Activated CD8-positive, alpha-beta memory T cell treated with anti-CD3 and anti-CD28 coated beads, Interleukin-2, amount 50 U/mL, for 24 hours (primary cell): Measurements from ENCODE around the gene PI4K2B.
"Not testable (repeated sequence)": the region's sequence is repeated elsewhere in the genome, so short reads cannot be mapped to it uniquely, and the experiment has no call there.

ENCODE experiments used
- DNase-seq: peaks from one replicate; pipeline ENCODE4 v3.0.0-alpha.2; 2020; ENCODE audit errors: extremely low read depth

Gene PI4K2B

GRCh38 chr4:25233737-25234389 lies at the start of gene PI4K2B:
Gene PI4K2B (plus strand): TSS chr4:25234033. CDS start chr4:25234164, 131 bp downstream.
- DNase-seq = peak; percentile 81

GRCh38 chr4:25184056-25184455 lies 49.8 kb upstream of the PI4K2B start:
- no peak for DNase-seq

GRCh38 chr4:25190407-25190806 lies 43.4 kb upstream of the PI4K2B start:
- DNase-seq = no peak

DNA sequence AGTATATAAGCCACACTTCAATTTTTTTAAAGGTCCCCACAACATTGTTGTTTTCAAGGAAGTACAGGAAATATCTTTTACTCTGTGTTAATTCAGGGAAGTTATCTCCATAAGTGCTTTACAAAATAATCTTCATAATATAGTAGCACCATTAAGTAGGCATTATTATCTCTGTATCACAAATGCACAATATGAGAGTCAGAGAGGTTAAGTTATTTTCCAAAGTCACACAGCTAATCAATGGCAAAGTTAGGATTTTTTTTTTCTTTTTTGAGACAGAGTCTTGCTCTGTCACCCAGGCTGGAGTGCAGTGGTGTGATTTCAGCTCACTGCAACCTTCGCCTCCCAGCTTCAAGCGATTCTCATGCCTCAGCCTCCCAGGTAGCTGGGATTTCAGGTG lies 35.1 kb upstream of the PI4K2B start:
- DNase-seq = no peak

- no peak for DNase-seq
Observed at GRCh38 chr4:25207997-25208396, 25.8 kb upstream of the PI4K2B start.

DNA sequence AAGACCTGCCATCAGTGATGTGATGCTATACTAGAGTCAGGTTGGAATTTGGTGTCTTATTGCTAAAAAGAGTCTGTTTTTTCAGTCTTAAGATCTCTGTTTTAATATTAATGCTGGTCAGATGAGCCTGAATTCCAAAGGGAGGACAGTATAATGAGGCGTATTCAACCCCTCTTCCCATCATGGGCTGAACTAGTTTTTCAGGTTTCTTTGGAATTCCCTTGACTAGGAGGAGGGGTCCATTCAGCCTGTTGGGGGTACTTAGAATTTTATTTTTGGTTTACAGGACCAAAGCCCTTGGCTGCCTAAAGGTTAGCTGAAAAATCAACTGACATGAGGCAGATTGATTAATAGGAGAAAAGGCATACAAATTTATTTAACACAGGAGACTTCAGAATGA lies 24.1 kb upstream of the PI4K2B start:
- DNase-seq = no peak

GRCh38 chr4:25211721-25212120 lies 22.1 kb upstream of the PI4K2B start:
- DNase-seq = no peak

- no peak for DNase-seq
Observed at GRCh38 chr4:25212822-25213221, 21.0 kb upstream of the PI4K2B start.

DNA sequence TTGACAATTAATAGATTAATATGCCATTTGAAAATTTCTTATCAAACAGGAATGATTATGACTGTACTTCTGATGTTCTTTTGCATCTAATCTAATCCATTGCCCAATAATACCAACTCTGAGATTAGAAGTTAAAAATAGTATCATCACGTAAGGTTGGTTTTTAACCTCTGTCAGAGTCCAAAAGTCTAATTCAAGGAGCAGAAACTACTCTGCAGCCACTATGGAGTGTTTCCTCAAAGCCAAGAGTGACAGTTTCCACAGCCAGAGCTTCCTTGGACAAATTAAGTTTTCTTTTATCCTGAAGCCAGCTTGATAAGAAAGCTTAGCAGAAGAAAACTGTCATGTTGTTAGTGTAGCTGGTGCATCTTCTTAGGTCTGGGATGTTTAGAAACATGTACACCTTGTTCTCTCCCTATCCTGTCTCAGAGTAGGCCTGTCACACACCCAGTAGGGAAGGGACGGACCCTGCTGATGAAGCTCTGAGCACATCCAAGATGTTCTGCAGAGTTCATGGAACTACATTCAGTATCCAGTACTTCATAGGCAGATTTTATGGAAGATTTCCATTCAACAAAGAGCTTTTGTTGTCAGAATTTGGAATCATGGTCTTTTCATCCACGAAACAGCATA lies 20.4 kb upstream of the PI4K2B start:
- no peak for DNase-seq

DNA sequence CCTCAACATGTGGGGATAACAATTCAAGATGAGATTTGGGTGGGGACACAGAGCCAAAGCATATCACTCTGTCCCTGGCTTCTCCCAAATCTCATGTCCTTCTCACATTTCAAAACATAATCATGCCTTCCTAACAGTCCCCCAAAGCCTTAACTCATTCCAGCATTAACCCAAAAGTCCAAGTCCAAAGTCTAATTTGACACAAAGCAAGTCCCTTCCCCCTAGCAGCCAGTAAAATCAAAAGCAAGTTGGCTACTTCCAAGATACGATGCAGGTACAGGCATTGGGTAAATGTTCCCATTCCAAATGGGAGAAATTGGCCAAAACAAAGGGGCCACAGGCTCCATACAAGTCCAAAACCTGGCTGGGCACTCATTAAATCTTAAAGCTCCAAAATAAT lies 19.1 kb upstream of the PI4K2B start:
- DNase-seq = not testable (repeated sequence)

- no peak for DNase-seq
Observed at GRCh38 chr4:25215511-25215910, 18.3 kb upstream of the PI4K2B start.

DNA sequence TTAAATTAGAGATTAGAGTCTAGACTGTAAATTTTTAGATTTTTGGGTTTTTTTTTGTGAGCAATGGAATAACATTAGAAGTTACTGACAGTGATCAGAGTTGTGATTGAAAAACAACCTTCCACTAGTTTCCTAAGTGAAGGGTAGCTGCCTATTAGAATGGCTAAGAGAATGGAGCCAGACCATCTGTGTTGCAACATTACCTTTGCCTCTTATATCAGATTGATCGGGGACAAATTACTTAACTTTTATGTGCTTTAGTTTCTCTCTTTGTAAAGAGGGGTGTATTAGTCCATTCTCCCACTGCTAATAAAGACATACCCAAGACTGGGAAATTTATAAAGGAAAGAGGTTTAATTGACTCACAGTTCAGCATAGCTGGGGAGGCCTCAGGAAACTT lies 12.5 kb upstream of the PI4K2B start:
- no peak for DNase-seq

- no peak for DNase-seq
Observed at GRCh38 chr4:25223802-25224375, 9.9 kb upstream of the PI4K2B start.

GRCh38 chr4:25229804-25230203 lies 4.0 kb upstream of the PI4K2B start:
- no peak for DNase-seq

GRCh38 chr4:25233194-25233593 lies 639 bp upstream of the PI4K2B start:
- no peak for DNase-seq

DNA sequence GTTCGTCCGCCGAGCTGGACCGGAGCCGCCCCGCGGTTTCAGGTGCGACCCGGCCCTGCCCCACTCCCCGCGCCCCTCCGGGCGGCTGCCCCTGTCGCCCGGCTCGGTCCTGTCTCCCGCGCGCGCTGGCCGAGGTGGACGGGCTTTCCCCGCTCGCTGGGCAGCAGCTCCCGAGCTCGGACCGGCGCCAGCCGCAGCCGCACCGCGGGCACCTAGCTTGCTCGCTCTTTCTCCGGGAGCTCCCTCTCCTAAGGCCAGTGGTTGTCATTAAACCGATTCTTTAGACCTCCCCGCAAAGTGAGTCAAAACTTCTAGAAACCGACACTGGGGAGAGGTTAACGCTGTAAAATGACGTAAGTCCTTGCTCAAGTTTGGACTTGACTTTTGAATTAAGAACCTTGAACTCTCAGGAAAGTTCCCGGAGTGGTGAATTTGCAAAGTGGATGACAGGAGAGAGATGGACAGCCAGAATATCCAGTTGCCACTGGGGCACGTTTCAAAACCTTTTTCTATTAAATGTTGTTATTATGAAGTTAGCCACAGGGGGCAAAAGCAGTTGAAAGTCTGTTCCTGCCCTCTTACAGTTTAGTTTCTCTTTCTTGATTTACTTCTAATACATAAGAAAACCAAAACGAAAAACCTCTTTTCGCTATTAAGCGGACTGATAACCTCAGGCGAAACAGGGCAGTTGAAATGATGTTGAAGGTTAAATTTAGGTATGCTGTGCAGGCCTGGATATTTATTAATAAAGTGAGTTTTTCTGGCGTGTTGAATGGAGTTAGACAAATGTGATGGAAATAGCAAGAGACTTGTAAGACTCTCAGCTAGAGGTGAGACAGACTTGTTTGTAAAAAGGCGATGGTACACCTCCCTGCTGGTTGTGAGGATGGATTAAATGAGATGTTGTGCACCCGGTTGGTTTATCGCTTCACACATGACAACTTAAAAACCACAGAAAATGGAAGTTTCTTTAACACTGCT lies 847 bp downstream of the PI4K2B start:
- DNase-seq = no peak

DNA sequence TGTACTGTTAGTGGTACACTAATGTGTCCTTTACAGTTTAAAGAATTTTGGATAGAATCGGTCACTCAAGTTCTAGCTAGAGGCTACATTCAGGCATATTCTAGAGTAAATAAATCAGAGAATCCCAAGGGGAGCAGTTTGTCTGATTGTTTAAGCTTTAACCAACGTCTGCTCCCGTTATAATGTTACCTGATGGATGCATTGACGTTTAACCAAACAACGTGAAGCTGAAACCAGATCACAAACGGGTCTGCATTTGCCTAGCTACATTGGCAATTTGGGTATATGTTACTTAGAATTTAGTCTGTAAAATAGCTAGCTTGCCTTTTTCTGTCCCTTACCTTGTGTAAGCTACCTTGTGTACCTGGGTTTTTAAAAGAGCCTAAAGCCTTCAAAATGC lies 1.6 kb downstream of the PI4K2B start:
- DNase-seq = no peak

DNA sequence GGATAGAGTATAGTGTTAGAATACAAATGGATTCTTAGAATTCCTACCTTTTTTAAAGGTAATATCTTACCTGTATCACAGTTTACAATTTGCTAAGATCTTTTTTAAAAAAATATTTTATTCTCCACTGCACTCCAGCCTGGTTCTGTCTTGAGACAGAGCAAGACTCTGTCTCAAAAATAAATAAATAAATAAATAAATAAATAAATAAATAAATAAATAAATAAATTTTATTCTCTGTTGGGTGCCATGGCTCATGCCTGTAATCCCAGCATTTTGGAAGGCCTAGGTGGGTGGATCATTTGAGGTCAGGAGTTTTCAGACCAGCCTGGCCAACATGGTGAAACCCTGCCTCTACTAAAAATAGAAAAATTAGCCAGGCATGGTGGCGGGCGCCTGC lies 2.2 kb downstream of the PI4K2B start:
- DNase-seq = not testable (repeated sequence)

GRCh38 chr4:25236971-25237370 lies 3.1 kb downstream of the PI4K2B start:
- no peak for DNase-seq

DNA sequence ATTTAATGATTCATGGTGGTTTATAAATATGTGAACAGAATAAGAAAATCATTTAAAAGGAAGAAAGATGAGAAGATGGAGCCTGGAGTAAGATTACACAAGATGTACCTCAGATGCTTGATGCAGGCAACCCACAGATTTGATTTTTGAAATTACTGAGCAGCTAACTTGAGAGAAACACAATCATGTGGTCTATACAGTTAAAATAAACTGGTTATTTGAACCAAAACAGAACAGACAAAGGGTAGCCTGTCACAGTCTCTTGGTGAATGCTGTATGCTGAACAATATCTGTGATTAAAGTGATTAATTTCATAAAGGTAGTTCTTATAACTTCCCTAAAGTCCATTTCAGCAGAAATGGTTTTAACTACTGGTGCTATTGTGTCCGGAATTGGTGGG lies 4.2 kb downstream of the PI4K2B start:
- DNase-seq = no peak

DNA sequence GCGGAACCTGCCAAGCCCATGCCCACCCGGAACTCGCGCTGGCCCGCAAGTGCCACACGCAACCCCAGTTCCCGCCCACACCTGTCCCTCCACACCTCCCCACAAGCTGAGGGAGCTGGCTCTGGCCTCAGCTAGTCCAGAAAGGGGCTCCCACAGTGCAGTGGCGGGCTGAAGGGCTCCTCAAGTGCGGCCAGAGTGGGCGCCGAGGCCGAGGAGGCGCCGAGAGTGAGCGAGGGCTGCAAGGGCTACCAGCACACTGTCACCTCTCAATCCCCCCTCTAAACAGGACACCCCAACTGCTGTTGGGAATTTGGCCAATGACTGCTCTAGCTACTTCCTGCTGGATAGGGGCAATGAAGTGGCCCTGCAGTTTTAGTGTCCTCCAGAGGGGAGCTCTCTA lies 5.7 kb downstream of the PI4K2B start:
- not testable (repeated sequence) for DNase-seq

GRCh38 chr4:25240754-25241210 lies 6.9 kb downstream of the PI4K2B start:
- DNase-seq = not testable (repeated sequence)
